GM21786 (cell line): ENCODE measurements around the gene CFAP65.

Experiments used
- ATAC-seq: cut with Tn5 transposase; IDR thresholded peaks from one replicate; pipeline ENCODE4 v1.9.1; 2021; ENCODE audit not compliant: unreplicated experiment

CFAP65 gene, protein sequence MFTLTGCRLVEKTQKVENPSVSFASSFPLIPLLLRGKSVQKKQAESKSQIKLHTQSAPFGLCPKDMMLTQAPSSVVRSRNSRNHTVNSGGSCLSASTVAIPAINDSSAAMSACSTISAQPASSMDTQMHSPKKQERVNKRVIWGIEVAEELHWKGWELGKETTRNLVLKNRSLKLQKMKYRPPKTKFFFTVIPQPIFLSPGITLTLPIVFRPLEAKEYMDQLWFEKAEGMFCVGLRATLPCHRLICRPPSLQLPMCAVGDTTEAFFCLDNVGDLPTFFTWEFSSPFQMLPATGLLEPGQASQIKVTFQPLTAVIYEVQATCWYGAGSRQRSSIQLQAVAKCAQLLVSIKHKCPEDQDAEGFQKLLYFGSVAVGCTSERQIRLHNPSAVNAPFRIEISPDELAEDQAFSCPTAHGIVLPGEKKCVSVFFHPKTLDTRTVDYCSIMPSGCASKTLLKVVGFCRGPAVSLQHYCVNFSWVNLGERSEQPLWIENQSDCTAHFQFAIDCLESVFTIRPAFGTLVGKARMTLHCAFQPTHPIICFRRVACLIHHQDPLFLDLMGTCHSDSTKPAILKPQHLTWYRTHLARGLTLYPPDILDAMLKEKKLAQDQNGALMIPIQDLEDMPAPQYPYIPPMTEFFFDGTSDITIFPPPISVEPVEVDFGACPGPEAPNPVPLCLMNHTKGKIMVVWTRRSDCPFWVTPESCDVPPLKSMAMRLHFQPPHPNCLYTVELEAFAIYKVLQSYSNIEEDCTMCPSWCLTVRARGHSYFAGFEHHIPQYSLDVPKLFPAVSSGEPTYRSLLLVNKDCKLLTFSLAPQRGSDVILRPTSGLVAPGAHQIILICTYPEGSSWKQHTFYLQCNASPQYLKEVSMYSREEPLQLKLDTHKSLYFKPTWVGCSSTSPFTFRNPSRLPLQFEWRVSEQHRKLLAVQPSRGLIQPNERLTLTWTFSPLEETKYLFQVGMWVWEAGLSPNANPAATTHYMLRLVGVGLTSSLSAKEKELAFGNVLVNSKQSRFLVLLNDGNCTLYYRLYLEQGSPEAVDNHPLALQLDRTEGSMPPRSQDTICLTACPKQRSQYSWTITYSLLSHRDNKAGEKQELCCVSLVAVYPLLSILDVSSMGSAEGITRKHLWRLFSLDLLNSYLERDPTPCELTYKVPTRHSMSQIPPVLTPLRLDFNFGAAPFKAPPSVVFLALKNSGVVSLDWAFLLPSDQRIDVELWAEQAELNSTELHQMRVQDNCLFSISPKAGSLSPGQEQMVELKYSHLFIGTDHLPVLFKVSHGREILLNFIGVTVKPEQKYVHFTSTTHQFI (N-terminal part only)

GRCh38 chr2:219041252-219041651 lies at the start of gene CFAP65:
Gene CFAP65 (minus strand): TSS chr2:219041516. CDS start chr2:219039048, 2,468 bp downstream.
- no peak for ATAC-seq

GRCh38 chr2:219090436-219091299 lies 49.4 kb upstream of the CFAP65 start:
- ATAC-seq, result no peak

GRCh38 chr2:219089330-219089729 lies 48.0 kb upstream of the CFAP65 start:
- ATAC-seq, result no peak

- ATAC-seq, result no peak
These were observed 46.5 kb upstream of the CFAP65 start for GRCh38 chr2:219087848-219088247.

DNA sequence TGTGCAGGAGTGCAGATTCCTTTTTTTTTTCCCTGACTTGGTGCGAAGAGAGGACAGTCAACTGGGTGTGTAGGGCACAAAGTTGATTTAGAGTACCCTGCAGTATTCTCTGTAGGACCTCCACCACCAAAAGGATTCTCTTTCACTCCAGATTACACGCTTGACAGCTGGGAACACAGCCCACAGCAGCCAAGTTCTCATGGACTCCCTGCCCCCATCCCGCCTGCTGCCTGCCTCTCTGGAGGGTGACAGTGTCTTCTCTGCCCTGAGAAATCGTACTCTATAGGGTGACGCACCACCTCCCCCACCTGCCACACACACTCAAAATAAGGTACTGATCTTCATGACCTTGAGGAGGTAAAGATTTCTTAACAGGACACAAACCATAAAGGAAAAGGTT lies 46.0 kb upstream of the CFAP65 start:
- ATAC-seq, result no peak

DNA sequence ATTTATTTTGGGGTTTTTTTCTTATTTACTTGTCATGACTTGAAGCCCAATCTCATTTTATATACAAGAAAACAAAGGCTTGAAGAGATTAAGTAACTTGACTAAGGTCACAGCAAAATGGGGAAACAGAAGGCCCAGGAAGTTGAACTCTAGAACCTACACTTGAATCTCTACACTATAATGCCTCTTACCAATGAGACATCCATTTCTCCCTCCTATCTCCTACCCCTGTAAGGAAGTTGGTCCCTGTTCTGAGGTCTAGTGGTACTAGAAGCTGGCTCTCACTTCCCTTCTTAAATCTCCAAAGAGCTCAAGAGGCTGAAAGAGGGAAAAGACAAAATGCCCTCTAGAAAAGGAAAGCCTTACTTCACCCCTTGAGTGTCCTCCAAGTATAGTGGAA lies 44.9 kb upstream of the CFAP65 start:
- no peak for ATAC-seq

GRCh38 chr2:219084791-219085190 lies 43.5 kb upstream of the CFAP65 start:
- no peak for ATAC-seq

DNA sequence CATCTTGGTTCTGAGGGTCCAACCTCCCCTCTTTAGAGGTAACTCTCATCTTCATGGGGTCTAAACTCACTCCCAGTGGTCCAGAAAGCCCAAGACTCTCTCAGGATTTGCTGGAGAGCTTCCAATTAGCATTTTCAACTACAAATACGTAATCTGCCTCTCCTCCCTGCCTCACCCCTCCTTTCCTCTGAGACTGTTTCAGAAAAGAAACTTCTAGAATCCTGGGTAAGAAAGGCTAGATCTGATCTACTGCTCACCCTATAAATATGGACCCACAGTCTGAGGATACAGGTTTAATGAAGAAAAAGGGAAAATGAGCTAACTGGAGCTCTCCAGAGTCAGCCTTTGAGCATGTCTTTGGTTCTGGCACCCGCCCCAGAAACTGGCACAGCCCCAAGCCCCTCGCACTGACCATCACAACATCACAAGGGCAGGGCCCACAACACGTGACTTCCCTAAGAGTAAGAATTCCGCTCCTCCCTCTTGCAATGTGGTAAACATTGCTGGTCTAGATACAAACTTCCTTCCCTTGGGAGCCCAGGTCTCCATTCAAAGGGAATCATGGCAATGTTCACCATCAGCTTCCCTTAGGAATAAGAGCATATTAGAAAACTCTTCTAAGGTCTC lies 41.1 kb upstream of the CFAP65 start:
- ATAC-seq, result no peak

DNA sequence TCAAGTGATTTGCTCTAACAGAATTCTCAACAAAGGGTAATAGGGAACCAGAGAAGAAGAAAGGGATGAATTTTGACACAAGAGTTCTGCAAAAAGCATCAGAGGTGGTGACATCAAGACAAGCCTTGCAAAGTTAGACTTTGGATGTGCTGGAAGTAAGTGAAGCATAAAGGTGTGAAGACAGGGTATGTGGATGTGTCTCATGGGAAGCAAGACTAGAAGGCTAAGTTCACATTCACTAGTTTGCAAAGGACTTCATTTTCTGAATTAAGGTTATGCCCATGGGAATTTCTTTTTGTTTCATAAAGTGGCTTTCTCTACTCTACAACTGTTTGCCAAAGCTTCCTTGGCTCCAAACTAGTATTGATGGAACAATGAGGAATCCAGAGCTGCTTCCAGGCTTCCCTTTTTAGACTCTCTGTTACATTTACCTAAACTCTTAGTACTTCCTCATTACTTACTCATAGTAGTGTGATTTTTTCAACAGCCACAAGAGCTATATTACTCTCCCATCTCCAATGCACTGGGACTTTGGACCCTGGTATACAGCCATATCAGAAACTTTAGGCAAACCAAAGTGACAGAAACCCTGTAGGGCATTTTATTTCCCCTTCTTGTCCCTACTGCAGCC lies 40.5 kb upstream of the CFAP65 start:
- no peak for ATAC-seq

- no peak for ATAC-seq
These were observed 39.8 kb upstream of the CFAP65 start for GRCh38 chr2:219081096-219081495.

DNA sequence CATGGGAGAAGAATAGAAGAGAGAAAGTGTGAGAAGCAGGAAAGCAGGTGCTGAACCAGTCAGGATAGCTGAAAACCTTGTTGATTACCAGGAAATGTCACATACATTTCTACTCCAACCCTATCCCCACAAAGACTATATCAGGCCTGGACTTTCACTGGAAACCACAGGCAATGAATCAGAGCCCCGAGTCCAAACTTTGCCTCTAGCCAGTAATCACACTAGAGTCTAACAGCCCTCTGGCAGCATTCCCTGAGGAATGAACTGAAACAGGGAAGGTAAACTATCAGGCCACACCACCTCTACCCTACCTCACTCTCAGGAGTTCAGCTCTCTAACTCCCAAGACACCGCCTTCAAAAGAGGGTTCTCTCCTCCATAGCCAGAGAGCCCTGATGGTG lies 38.1 kb upstream of the CFAP65 start:
- ATAC-seq, result no peak

GRCh38 chr2:219078951-219079350 lies 37.6 kb upstream of the CFAP65 start:
- no peak for ATAC-seq

DNA sequence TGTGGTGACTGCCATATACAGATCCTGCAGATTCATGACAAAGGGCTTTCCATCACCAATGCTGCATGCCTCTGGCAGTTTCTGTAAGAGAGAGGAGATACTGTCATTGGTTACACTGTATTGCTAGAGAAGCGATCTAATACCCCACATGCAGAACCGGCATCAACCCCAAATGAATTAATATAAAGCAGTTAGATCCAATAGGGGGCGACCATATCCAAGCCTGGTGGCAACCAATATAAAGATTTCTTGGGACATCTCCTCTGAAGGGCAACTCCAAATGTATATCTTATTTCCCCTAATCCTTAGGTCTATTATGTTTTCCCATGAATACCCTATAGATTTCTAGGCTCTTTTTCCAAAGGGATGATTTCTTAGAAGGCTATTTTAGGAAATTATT lies 36.8 kb upstream of the CFAP65 start:
- no peak for ATAC-seq

DNA sequence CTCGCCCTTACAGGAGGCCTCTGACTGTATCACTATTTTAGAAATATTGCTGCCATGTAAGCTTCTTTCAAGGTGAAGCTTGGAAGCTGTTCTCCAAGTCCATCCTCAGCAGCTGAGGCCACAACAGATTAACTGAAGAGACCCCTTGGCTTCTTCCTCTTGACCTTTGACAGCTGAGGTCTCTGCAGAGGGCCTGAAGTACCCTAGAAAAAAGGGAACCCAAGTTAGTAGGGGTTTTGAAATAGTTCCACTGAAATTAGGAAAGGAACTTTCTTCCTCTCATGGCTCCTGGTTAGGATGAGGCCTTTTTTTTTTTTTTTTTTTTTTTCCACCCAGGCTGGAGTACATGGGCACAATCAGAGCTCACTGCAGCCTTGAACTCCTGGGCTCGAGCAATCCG lies 34.9 kb upstream of the CFAP65 start:
- no peak for ATAC-seq

- no peak for ATAC-seq
These were observed 32.3 kb upstream of the CFAP65 start for GRCh38 chr2:219073413-219074129.

- ATAC-seq, result no peak
These were observed 31.5 kb upstream of the CFAP65 start for GRCh38 chr2:219072741-219073250.

- ATAC-seq, result no peak
These were observed 30.0 kb upstream of the CFAP65 start for GRCh38 chr2:219071131-219071816.

- ATAC-seq, result no peak
These were observed 24.2 kb upstream of the CFAP65 start for GRCh38 chr2:219065484-219065883.
